ENCODE data around the gene CTBP1.

Gene CTBP1

GRCh38 chr4:1202526-1203011 lies 46.4 kb downstream of the CTBP1 start:
- Histone ChIP-seq H3K4me2 (ENCODE audit: low read length) (no peak overlapping the region), H3K4me1 (ENCODE audit: control insufficient read depth, insufficient read depth, low read length) (peaks cover 57% of the 10 kb centered on the region), H3K9ac (ENCODE audit: low read depth, low read length) (no peak overlapping the region), H3K9me3 (replicated peaks; ENCODE audit: low read length) (no peaks in the 10 kb centered on the region), H3K36me3 (ENCODE audit: insufficient read depth, low read length) (no peaks in the 10 kb centered on the region), H3K4me3 (ENCODE audit: low read length) (no peak overlapping the region), H3K27me3 (ENCODE audit: control insufficient read depth, insufficient read depth, low read length) (no peaks in the 10 kb centered on the region)

- Histone ChIP-seq H3K9ac (ENCODE audit: low read depth, low read length) (no peak overlapping the region), H3K4me2 (ENCODE audit: low read length) (peak overlapping the region; percentile 31), H3K4me1 (ENCODE audit: control insufficient read depth, insufficient read depth, low read length) (peaks cover 56% of the 10 kb centered on the region), H3K27me3 (ENCODE audit: control insufficient read depth, insufficient read depth, low read length) (no peaks in the 10 kb centered on the region), H3K36me3 (ENCODE audit: insufficient read depth, low read length) (no peaks in the 10 kb centered on the region), H3K4me3 (ENCODE audit: low read length) (peak overlapping the region; percentile 10), H3K9me3 (replicated peaks; ENCODE audit: low read length) (no peaks in the 10 kb centered on the region)
Observed at GRCh38 chr4:1201851-1202525, 46.9 kb downstream of the CTBP1 start.

GRCh38 chr4:1200425-1201035 lies 48.4 kb downstream of the CTBP1 start:
- peak overlapping the region; percentile 69 for H3K4me2 ChIP-seq (ENCODE audit: low read length)
- H3K4me3 ChIP-seq (ENCODE audit: low read length): peak overlapping the region; percentile 44
- peaks cover 56% of the 10 kb centered on the region for H3K4me1 ChIP-seq (ENCODE audit: control insufficient read depth, insufficient read depth, low read length)
- no peaks in the 10 kb centered on the region for H3K36me3 ChIP-seq (ENCODE audit: insufficient read depth, low read length)
- peak overlapping the region; percentile 33 for H3K9ac ChIP-seq (ENCODE audit: low read depth, low read length)
- no peaks in the 10 kb centered on the region for H3K9me3 ChIP-seq (replicated peaks; ENCODE audit: low read length)
- no peaks in the 10 kb centered on the region for H3K27me3 ChIP-seq (ENCODE audit: control insufficient read depth, insufficient read depth, low read length)

GRCh38 chr4:1199556-1200331 lies 49.2 kb downstream of the CTBP1 start:
- Histone ChIP-seq H3K4me2 (ENCODE audit: low read length) (peak overlapping the region; percentile 69), H3K9ac (ENCODE audit: low read depth, low read length) (no peak overlapping the region), H3K4me3 (ENCODE audit: low read length) (no peak overlapping the region), H3K4me1 (ENCODE audit: control insufficient read depth, insufficient read depth, low read length) (peaks cover 55% of the 10 kb centered on the region), H3K27me3 (ENCODE audit: control insufficient read depth, insufficient read depth, low read length) (no peaks in the 10 kb centered on the region), H3K9me3 (replicated peaks; ENCODE audit: low read length) (no peaks in the 10 kb centered on the region), H3K36me3 (ENCODE audit: insufficient read depth, low read length) (no peaks in the 10 kb centered on the region)

- Histone ChIP-seq H3K9me3 (replicated peaks; ENCODE audit: low read length) (no peaks in the 10 kb centered on the region), H3K36me3 (ENCODE audit: insufficient read depth, low read length) (no peaks in the 10 kb centered on the region), H3K4me2 (ENCODE audit: low read length) (peak overlapping the region; percentile 5)
Observed at GRCh38 chr4:1198098-1198844, 50.7 kb downstream of the CTBP1 start.

GRCh38 chr4:1196421-1197183 lies 52.3 kb downstream of the CTBP1 start:
- H3K9ac ChIP-seq (ENCODE audit: low read depth, low read length): no peak overlapping the region
- no peaks in the 10 kb centered on the region for H3K36me3 ChIP-seq (ENCODE audit: insufficient read depth, low read length)
- no peak overlapping the region for H3K4me3 ChIP-seq (ENCODE audit: low read length)
- H3K27me3 ChIP-seq (ENCODE audit: control insufficient read depth, insufficient read depth, low read length): no peaks in the 10 kb centered on the region
- no peaks in the 10 kb centered on the region for H3K9me3 ChIP-seq (replicated peaks; ENCODE audit: low read length)
- no peak overlapping the region for H3K4me2 ChIP-seq (ENCODE audit: low read length)
- peaks cover 62% of the 10 kb centered on the region for H3K4me1 ChIP-seq (ENCODE audit: control insufficient read depth, insufficient read depth, low read length)

More at GRCh38 chr4:1198098-1198844, 50.7 kb downstream of the CTBP1 start:
- Histone ChIP-seq H3K4me1 (ENCODE audit: control insufficient read depth, insufficient read depth, low read length) (peaks cover 58% of the 10 kb centered on the region), H3K4me3 (ENCODE audit: low read length) (no peak overlapping the region), H3K9ac (ENCODE audit: low read depth, low read length) (no peak overlapping the region), H3K27me3 (ENCODE audit: control insufficient read depth, insufficient read depth, low read length) (no peaks in the 10 kb centered on the region)

- H3K4me2 ChIP-seq (ENCODE audit: low read length): no peak overlapping the region
- no peak overlapping the region for H3K9ac ChIP-seq (ENCODE audit: low read depth, low read length)
- H3K27me3 ChIP-seq (ENCODE audit: control insufficient read depth, insufficient read depth, low read length): no peaks in the 10 kb centered on the region
- H3K36me3 ChIP-seq (ENCODE audit: insufficient read depth, low read length): no peaks in the 10 kb centered on the region
- peaks cover 63% of the 10 kb centered on the region for H3K4me1 ChIP-seq (ENCODE audit: control insufficient read depth, insufficient read depth, low read length)
- no peak overlapping the region for H3K4me3 ChIP-seq (ENCODE audit: low read length)
- H3K9me3 ChIP-seq (replicated peaks; ENCODE audit: low read length): no peaks in the 10 kb centered on the region
Observed at GRCh38 chr4:1195891-1196401, 53.0 kb downstream of the CTBP1 start.

GRCh38 chr4:1195109-1195671 lies 53.7 kb downstream of the CTBP1 start:
- H3K4me3 ChIP-seq (ENCODE audit: low read length): peak overlapping the region; percentile 72
- no peaks in the 10 kb centered on the region for H3K9me3 ChIP-seq (replicated peaks; ENCODE audit: low read length)
- H3K4me1 ChIP-seq (ENCODE audit: control insufficient read depth, insufficient read depth, low read length): peaks cover 59% of the 10 kb centered on the region

GRCh38 chr4:1194010-1194900 lies 54.7 kb downstream of the CTBP1 start:
- Histone ChIP-seq H3K9me3 (replicated peaks; ENCODE audit: low read length) (no peaks in the 10 kb centered on the region), H3K4me3 (ENCODE audit: low read length) (peak overlapping the region; percentile 72), H3K4me2 (ENCODE audit: low read length) (peak overlapping the region; percentile 85), H3K27me3 (ENCODE audit: control insufficient read depth, insufficient read depth, low read length) (no peaks in the 10 kb centered on the region), H3K4me1 (ENCODE audit: control insufficient read depth, insufficient read depth, low read length) (peaks cover 55% of the 10 kb centered on the region), H3K9ac (ENCODE audit: low read depth, low read length) (peak overlapping the region; percentile 87), H3K36me3 (ENCODE audit: insufficient read depth, low read length) (no peaks in the 10 kb centered on the region)

More at GRCh38 chr4:1195109-1195671, 53.7 kb downstream of the CTBP1 start:
- Histone ChIP-seq H3K4me2 (ENCODE audit: low read length) (peak overlapping the region; percentile 85), H3K36me3 (ENCODE audit: insufficient read depth, low read length) (no peaks in the 10 kb centered on the region), H3K27me3 (ENCODE audit: control insufficient read depth, insufficient read depth, low read length) (no peaks in the 10 kb centered on the region), H3K9ac (ENCODE audit: low read depth, low read length) (peak overlapping the region; percentile 87)

Measured in skeletal muscle satellite cell (primary cell).